22Rv1 (cell line): Measurements from ENCODE around the gene MUCL3.
"Not testable (repeated sequence)": the region's sequence is repeated elsewhere in the genome, so short reads cannot be mapped to it uniquely, and the experiment has no call there.

ENCODE experiments used
- H3K27ac ChIP-seq: fragments of 450-650 bp; 2 replicates; pipeline ENCODE4 v1.5.1; 2017
- ZFX ChIP-seq: fragments of 450-650 bp; IDR thresholded peaks from 2 replicates; pipeline ENCODE4 v1.6.1; 2017; ENCODE audit warnings: antibody characterized with exemption, borderline replicate concordance
- TF ChIP-seq, protein P1 (sequence below): fragments of 450-650 bp; IDR thresholded peaks from 2 replicates; pipeline ENCODE4 v1.5.1; 2017; ENCODE audit warnings: mild to moderate bottlenecking

MUCL3 gene

DNA sequence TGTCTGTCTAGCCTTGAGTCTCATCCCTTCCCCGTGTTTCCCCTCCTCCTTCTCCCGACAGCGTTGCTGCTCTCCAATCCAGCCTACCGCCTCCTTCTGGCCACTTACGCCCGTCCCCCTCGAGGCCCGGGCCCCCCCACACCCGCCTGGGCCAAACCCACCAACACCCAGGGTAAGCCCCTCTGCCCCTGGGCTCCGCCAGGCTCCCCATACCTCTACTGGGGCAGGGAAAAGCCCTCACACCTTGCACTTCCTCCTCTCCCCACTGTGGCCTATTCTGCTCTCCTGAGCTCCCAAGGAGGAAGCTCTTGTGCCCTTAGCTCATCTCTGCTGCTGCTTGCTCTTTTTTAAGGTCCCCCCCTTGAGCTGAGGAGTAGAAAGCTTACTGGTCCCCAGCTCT lies 45.4 kb upstream of the MUCL3 start:
- TF ChIP-seq ZFX: no peak
- TF ChIP-seq, protein P1, sequence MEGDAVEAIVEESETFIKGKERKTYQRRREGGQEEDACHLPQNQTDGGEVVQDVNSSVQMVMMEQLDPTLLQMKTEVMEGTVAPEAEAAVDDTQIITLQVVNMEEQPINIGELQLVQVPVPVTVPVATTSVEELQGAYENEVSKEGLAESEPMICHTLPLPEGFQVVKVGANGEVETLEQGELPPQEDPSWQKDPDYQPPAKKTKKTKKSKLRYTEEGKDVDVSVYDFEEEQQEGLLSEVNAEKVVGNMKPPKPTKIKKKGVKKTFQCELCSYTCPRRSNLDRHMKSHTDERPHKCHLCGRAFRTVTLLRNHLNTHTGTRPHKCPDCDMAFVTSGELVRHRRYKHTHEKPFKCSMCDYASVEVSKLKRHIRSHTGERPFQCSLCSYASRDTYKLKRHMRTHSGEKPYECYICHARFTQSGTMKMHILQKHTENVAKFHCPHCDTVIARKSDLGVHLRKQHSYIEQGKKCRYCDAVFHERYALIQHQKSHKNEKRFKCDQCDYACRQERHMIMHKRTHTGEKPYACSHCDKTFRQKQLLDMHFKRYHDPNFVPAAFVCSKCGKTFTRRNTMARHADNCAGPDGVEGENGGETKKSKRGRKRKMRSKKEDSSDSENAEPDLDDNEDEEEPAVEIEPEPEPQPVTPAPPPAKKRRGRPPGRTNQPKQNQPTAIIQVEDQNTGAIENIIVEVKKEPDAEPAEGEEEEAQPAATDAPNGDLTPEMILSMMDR: no peak
- no peak overlapping the region for H3K27ac ChIP-seq

DNA sequence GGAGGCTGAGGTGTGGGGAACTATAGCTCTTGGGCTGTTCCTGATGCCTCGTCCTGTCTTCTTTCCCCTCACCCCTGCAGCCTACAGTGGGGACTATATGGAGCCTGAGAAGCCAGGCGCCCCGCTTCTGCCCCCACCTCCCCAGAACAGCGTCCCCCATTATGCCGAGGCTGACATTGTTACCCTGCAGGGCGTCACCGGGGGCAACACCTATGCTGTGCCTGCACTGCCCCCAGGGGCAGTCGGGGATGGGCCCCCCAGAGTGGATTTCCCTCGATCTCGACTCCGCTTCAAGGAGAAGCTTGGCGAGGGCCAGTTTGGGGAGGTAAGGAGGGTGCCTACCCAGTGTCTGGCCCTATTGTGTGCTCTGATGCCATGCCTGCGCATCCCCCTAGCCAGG lies 44.2 kb upstream of the MUCL3 start:
- TF ChIP-seq, protein P1: no peak
- TF ChIP-seq ZFX: no peak
- no peak overlapping the region for H3K27ac ChIP-seq

DNA sequence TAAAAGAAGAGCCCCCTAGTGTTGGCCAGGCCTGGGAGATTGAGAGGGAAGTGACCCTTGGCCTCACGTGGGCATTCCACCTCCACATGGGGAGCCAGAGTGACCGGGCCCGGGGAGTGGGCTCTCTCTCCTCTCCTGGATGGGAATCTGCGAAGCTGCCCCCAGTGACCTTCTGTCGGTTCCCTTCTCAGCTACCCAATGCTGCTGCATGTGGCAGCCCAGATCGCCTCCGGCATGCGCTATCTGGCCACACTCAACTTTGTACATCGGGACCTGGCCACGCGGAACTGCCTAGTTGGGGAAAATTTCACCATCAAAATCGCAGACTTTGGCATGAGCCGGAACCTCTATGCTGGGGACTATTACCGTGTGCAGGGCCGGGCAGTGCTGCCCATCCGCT lies 42.9 kb upstream of the MUCL3 start:
- H3K27ac ChIP-seq: no peak overlapping the region
- no peak for TF ChIP-seq ZFX
- TF ChIP-seq, protein P1: no peak

DNA sequence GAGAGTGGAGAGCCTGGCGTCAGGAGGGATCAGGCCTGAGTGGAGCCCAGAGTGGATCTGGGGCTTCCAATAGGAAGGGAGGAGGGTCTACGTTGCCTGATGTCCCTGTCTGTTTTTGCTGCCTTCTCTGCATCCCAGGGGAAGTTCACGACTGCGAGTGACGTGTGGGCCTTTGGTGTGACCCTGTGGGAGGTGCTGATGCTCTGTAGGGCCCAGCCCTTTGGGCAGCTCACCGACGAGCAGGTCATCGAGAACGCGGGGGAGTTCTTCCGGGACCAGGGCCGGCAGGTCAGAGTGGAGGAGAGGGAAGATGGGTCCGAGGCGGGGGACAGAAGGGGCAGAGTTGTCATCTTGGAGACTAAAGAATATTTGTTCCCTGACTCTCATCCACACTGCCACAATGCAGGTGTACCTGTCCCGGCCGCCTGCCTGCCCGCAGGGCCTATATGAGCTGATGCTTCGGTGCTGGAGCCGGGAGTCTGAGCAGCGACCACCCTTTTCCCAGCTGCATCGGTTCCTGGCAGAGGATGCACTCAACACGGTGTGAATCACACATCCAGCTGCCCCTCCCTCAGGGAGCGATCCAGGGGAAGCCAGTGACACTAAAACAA lies 41.9 kb upstream of the MUCL3 start:
- H3K27ac ChIP-seq: no peak overlapping the region
- TF ChIP-seq ZFX: no peak
- TF ChIP-seq, protein P1: no peak

DNA sequence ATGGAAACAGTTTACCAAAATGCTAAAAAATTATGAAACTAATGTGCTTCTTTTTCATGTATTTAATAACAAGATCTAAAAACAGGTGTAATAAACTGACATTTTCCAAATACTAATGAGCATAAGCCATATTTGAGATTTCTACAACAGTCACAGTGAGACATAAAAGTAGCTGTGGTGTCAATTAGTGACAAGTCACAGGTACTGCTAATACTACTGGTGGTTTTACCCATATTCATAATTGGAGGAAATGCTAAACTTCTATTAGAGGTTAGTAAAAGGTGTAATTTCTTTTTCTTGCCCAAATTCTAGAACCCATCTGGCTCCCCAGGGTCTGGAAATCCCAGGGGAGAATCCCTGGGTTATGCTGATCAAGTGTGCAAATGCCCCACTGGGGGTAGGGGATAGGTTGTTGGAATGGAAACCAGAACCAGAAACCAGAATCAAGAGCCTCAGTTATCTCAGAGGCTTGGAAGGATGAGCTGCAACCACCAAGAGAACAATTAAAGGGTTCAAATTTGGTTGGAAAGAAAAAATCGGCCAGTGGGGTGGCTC lies 39.8 kb upstream of the MUCL3 start:
- TF ChIP-seq ZFX: no peak
- TF ChIP-seq, protein P1: no peak
- H3K27ac ChIP-seq: peak overlapping the region; percentile 27; the same call in 1 of the 2 replicates

DNA sequence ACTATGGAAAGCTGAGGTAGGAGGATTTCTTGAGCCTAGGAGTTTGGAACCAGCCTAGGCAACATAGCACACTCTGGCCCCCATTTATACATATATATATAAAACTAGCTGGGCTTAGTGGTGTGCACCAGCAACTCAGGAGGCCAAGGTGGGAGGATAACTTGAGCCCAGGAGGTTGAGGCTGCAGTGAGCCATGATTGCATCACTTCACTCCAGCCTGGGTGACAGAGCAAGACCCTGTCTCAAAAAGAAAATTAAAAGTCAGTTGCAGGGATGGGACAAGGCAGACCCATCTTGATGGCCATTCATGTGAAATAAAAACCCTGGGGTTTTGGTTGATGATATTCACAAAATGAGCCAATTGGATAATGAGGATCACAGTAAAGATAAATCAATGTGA lies 39.3 kb upstream of the MUCL3 start:
- no peak for TF ChIP-seq ZFX
- TF ChIP-seq, protein P1: no peak
- H3K27ac ChIP-seq: peak overlapping the region; percentile 27; the same call in 1 of the 2 replicates

DNA sequence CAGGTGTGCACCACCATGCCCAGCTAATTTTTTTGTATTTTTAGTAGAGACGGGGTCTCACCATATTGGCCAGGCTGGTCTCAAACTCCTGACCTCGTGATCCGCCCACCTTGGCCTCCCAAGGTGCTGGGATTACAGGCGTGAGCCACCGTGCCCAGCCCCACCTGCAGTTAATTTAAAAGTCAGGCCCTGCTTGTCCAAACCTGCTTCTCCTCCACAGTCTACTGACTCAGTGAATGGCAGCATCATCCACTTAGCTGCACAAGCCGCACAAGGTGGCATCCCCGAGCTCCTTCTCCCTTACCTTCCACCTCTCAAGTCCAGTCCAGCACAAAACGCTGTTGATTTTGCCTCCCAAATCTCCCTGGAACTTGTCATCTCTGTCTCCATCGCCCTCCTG lies 38.6 kb upstream of the MUCL3 start:
- not testable (repeated sequence) for H3K27ac ChIP-seq

DNA sequence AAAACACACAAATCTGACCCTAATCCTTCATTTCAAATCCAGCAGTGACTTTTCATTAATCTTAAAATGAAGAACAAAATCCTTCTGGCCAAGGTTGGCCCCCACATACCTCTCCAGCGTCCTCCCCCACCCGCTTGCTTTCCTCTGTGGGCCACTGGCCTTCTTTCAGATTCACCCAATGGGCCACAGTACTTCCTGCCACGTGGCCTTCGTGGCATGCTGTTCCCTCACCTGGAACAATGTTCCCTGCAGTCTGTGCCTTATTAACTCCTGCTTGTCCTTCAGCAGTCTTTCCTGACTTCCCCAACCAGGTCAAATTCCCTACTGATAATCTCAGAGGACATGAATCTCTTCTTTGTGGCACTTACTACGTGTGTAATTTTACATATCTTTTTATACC lies 38.1 kb upstream of the MUCL3 start:
- no peak overlapping the region for H3K27ac ChIP-seq

More for the DNA sequence above, 38.1 kb upstream of the MUCL3 start:
- TF ChIP-seq, protein P1: no peak
- no peak for TF ChIP-seq ZFX
